Mesothelial cell of epicardium (in vitro differentiated cells): Measurements from ENCODE around the gene C10orf90. TPM values are rescaled to one million over a fixed set of nuclear protein-coding genes. Genes with fewer than 3 reads are reported as not detected.

Experiments
- DNase-seq, 2 experiments: peaks; one replicate each; pipeline ENCODE4 v3.0.0; 2021; ENCODE audit warnings: low spot score in 2 of 2; ENCODE audit not compliant: unreplicated experiment in 2 of 2
- H3K27ac Mint-ChIP-seq: 2 replicates; pipeline ENCODE4 v1.8.0; 2021; ENCODE audit warnings: mixed read lengths
- H3K27me3 Mint-ChIP-seq: 2 replicates; pipeline ENCODE4 v1.8.0; 2021; ENCODE audit warnings: low read depth, mixed read lengths
- H3K36me3 Mint-ChIP-seq: 2 replicates; pipeline ENCODE4 v1.8.0; 2021; ENCODE audit warnings: mixed read lengths
- H3K4me1 Mint-ChIP-seq: 2 replicates; pipeline ENCODE4 v1.8.0; 2021; ENCODE audit warnings: mixed read lengths
- H3K4me3 Mint-ChIP-seq: 2 replicates; pipeline ENCODE4 v1.8.0; 2021; ENCODE audit warnings: mild to moderate bottlenecking, moderate library complexity, mixed read lengths
- H3K9me3 Mint-ChIP-seq: 2 replicates; pipeline ENCODE4 v1.8.0; 2021; ENCODE audit warnings: mixed read lengths
- CTCF ChIP-seq: fragments of 200-600 bp; sonication (generic); IDR thresholded peaks from one replicate; pipeline ENCODE4 v1.5.0; 2021; ENCODE audit warnings: antibody characterized with exemption; ENCODE audit not compliant: unreplicated experiment
- total RNA-seq: library from RNA; stranded (reverse); gene quantifications from 3 replicates; pipeline ENCODE4 v1.2.1, GENCODE V29; 2021

Gene C10orf90
- total RNA-seq, 1 donor from 2014 or later = not detected

GRCh38 chr10:126618466-126618865, 52.0 kb downstream of the C10orf90 start:
- Mint-ChIP-seq H3K9me3 (peaks cover 4% of the 10 kb centered on the region), H3K4me1 (peaks cover 2% of the 10 kb centered on the region), H3K4me3 (no peak overlapping the region), H3K27ac (no peak overlapping the region), H3K36me3 (no peaks in the 10 kb centered on the region), H3K27me3 (peaks cover 13% of the 10 kb centered on the region)
- no peak for TF ChIP-seq CTCF
- DNase-seq = no peak

- Mint-ChIP-seq H3K9me3 (peaks cover 4% of the 10 kb centered on the region), H3K27me3 (peaks cover 15% of the 10 kb centered on the region), H3K36me3 (no peaks in the 10 kb centered on the region), H3K27ac (no peak overlapping the region), H3K4me1 (peaks cover 2% of the 10 kb centered on the region), H3K4me3 (no peak overlapping the region)
- TF ChIP-seq CTCF = no peak
- no peak for DNase-seq
Measured at GRCh38 chr10:126617733-126618132, 52.8 kb downstream of the C10orf90 start.

- Mint-ChIP-seq H3K27me3 (peaks cover 15% of the 10 kb centered on the region), H3K27ac (no peak overlapping the region), H3K9me3 (peaks cover 4% of the 10 kb centered on the region), H3K4me1 (peaks cover 2% of the 10 kb centered on the region), H3K4me3 (no peak overlapping the region), H3K36me3 (no peaks in the 10 kb centered on the region)
- DNase-seq = no peak
- no peak for TF ChIP-seq CTCF
Measured at GRCh38 chr10:126617208-126617607, 53.3 kb downstream of the C10orf90 start.

GRCh38 chr10:126616737-126617136, 53.8 kb downstream of the C10orf90 start:
- TF ChIP-seq CTCF = no peak
- Mint-ChIP-seq H3K4me1 (peaks cover 2% of the 10 kb centered on the region), H3K4me3 (no peak overlapping the region), H3K36me3 (no peaks in the 10 kb centered on the region), H3K27me3 (peaks cover 11% of the 10 kb centered on the region), H3K27ac (no peak overlapping the region), H3K9me3 (peaks cover 4% of the 10 kb centered on the region)
- no peak for DNase-seq

GRCh38 chr10:126611303-126611702, 59.2 kb downstream of the C10orf90 start:
- Mint-ChIP-seq H3K27ac (no peak overlapping the region), H3K9me3 (no peaks in the 10 kb centered on the region), H3K4me1 (no peaks in the 10 kb centered on the region), H3K27me3 (peaks cover 5% of the 10 kb centered on the region), H3K36me3 (no peaks in the 10 kb centered on the region), H3K4me3 (no peak overlapping the region)
- TF ChIP-seq CTCF = no peak
- no peak for DNase-seq

GRCh38 chr10:126609566-126609965, 60.9 kb downstream of the C10orf90 start:
- no peak for TF ChIP-seq CTCF
- DNase-seq = no peak
- H3K4me1 Mint-ChIP-seq = no peaks in the 10 kb centered on the region
- no peaks in the 10 kb centered on the region for H3K36me3 Mint-ChIP-seq
- peaks cover 17% of the 10 kb centered on the region for H3K27me3 Mint-ChIP-seq
- no peaks in the 10 kb centered on the region for H3K9me3 Mint-ChIP-seq
- no peak overlapping the region for H3K27ac Mint-ChIP-seq
- H3K4me3 Mint-ChIP-seq = no peak overlapping the region
